Body of pancreas (tissue), 4 donors: Measurements from ENCODE around the gene KCNJ3.

Source experiments
- CTCF ChIP-seq, 7 experiments: fragments of 450-650 bp in 4 of 7; fragments of 200-600 bp in 3 of 7; sonication (generic) in 3 of 7; IDR thresholded peaks; one replicate each; pipeline ENCODE4 v1.5.1; 2016 to 2019; ENCODE audit warnings: antibody characterized with exemption in 7 of 7
- POLR2A ChIP-seq, 3 donors: fragments of 450-650 bp; IDR thresholded peaks; one replicate each; pipeline ENCODE4 v1.6.1; 2016; ENCODE audit warnings: antibody characterized with exemption in 3 of 3, mild to moderate bottlenecking in 2 of 3

- TF ChIP-seq POLR2A (IDR thresholded peaks at IDR 0.05) (no peak), CTCF (IDR thresholded peaks at IDR 0.05) (no peak)
Measured at GRCh38 chr2:154825358-154825757, 126.9 kb downstream of the KCNJ3 start.
